Coronary artery (tissue), 2 donors: Measurements from ENCODE around the gene CELA1.
"Not testable (repeated sequence)": the region's sequence is repeated elsewhere in the genome, so short reads cannot be mapped to it uniquely, and the experiment has no call there.

ENCODE experiments used
- DNase-seq: peaks from one replicate; pipeline ENCODE4 v3.0.0-alpha.2; 2017; ENCODE audit warnings: low spot score
- H3K27ac ChIP-seq, 2 donors: fragments of 200-600 bp; sonication (generic); one replicate each; pipeline ENCODE4 v1.5.1; 2016 to 2019
- H3K4me3 ChIP-seq: fragments of 200-600 bp; sonication (generic); 2 replicates; pipeline ENCODE4 v1.5.1; 2016; ENCODE audit warnings: mild to moderate bottlenecking, moderate library complexity
- CTCF ChIP-seq: fragments of 200-600 bp; sonication (generic); IDR thresholded peaks from one replicate; pipeline ENCODE4 v1.5.1; 2019; ENCODE audit warnings: antibody characterized with exemption

CELA1 gene

DNA sequence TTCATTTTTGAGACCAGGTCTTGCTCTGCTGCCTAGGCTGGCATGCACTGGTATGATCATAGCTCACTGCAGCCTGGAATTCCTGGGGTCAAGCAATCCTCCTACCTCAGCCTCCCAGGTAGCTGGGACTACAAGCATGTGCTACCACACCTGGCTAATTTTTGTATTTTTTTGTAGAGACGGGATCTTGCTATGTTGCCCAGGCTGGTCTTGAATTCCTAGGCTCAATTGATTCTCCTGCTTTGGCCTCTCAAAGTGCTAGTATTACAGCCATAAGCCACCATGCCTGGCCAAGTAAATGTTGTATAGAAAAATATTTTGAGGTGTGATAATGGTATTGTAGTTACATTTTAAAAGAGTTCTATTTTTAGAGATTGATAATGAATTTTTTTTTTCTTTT, 35.1 kb downstream of the CELA1 start:
- H3K4me3 ChIP-seq: no peak overlapping the region
- no peak for DNase-seq
- H3K27ac ChIP-seq: no peak overlapping the region
- TF ChIP-seq CTCF: no peak

DNA sequence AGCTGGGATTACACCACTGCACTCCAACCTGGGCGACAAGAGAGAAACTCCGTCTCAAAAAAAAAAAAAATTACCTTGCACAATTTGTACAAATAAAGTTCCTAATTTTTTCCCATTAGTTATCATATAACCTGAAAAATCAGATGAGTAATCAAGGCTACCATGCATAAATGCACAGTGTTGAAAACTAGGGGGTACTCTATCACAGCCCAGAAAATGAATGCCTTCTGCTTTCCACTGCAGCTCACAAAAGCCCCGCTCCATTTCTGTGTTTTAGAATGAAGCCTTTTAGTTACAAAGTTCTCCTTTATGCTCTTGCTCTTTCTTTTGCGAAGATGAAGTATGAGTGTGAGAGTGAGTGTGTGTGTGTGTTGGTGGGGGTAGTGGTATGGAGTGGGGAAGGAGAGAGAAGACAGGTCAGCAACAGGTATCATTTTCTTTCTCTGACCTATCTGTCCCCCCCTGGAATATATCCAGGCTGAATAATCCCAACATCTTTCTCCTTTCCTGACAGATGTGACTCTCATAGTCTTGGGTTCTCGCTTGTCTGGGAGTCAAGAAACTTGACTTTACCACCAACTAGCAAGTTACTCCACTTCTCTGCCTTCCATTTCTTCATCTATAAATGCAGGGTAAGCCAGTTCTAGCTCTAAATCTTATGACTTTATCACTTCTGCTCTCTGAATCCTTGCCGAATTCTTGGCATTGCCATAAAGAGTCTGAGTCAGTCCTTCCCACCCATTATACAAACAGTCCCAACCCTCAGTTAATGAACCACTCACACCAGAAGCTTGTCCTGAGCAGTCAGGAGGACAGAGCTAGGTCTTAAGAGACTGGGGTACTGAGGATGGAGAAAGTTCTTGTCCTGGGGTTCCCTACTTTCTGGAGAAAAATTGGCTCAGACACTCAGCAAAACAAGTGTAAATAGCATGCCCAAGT, 38.6 kb downstream of the CELA1 start:
- Histone ChIP-seq H3K27ac (no peak overlapping the region), H3K4me3 (no peak overlapping the region)
- TF ChIP-seq CTCF: no peak
- DNase-seq: no peak

DNA sequence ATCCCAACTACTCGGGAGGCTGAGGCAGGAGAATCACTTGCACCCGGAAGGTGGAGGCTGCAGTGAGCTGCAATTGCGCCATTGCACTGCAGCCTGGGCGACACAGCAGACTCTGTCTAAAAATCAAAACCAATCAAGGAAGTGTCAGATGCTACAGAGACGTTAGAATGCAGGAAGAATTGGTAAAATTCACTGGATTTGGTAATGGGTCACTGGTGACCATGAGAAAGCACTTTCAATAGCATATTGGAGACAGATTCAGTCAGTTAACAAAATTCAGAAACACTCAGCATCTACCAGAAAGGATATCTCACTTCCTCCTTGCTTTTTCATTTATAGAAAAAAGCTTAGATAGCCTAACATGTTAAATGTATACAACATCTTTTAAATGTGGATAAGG, 40.0 kb downstream of the CELA1 start:
- TF ChIP-seq CTCF: no peak
- Histone ChIP-seq H3K27ac (no peak overlapping the region), H3K4me3 (no peak overlapping the region)
- no peak for DNase-seq

GRCh38 chr12:51300768-51301167, 45.7 kb downstream of the CELA1 start:
- not testable (repeated sequence) for H3K4me3 ChIP-seq, H3K27ac ChIP-seq, DNase-seq

DNA sequence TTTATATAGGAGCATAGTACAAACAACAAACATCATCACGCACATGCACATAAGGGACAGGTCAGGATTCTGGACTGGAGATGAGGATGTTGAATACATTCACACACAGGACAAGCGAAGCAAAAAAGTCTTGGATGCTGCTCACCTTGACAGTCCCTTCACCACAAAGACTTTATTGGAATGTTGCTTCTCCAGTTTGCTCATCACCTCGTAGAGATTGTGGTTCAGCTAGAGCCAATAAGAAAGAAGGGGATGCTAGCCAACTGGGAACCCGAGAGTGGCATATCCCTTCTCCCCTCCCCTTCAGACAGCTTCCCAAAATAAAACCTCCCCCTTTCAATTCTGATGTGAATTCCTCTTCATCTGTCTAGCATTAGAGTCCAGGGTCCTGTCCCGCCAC, 50.8 kb downstream of the CELA1 start:
- no peak for DNase-seq
- no peak for TF ChIP-seq CTCF
- Histone ChIP-seq H3K27ac (no peak overlapping the region), H3K4me3 (no peak overlapping the region)

GRCh38 chr12:51294097-51294496, 52.4 kb downstream of the CELA1 start:
- H3K4me3 ChIP-seq, H3K27ac ChIP-seq, DNase-seq: not testable (repeated sequence)

DNA sequence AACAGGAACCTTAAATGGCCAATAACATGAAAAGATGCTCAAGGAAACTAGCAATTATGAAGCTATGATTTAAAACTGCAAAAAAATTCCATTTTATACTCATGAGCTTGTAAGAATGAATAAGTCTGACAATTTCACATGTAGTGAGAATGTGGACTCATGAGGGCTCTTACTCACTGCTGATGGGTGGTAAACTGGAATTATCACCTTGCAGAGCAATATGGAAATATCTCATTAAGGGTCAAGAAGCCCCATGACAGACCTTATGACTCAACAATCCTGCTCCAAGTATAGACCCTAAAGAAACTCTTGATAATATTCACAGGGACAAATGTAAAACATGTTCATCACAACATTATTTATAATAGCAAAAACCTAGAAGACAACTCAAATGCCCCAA, 52.8 kb downstream of the CELA1 start:
- no peak for TF ChIP-seq CTCF
- Histone ChIP-seq H3K4me3 (no peak overlapping the region), H3K27ac (no peak overlapping the region)
- no peak for DNase-seq

- DNase-seq, H3K27ac ChIP-seq, H3K4me3 ChIP-seq: not testable (repeated sequence)
Observed at GRCh38 chr12:51291603-51292513, 54.6 kb downstream of the CELA1 start.
